ENCODE data around the gene USO1. TPM values are rescaled to one million over a fixed set of nuclear protein-coding genes. Genes with fewer than 3 reads are reported as not detected.

Gene USO1
- total and polyA plus RNA-seq, 9 donors = 50.7 to 91.3 (median 70.8) TPM

- no peaks in the 10 kb centered on the region for H3K36me3 ChIP-seq
- H3K9me3 ChIP-seq = no peaks in the 10 kb centered on the region
- no peak overlapping the region for H3K4me3 ChIP-seq
- 90 to 95% (median 94%) methylated on average over 6 of the region's 6 CpGs for WGBS, 3 donors
- TF ChIP-seq EP300 (IDR thresholded peaks at IDR 0.05) = no peak
- H3K4me1 ChIP-seq (ENCODE audit: insufficient read depth) = no peaks in the 10 kb centered on the region
- no peak for DNase-seq
- H3K27ac ChIP-seq = no peak overlapping the region
- no peaks in the 10 kb centered on the region for H3K27me3 ChIP-seq
- intact Hi-C loops (cut with DNase I) = no loop called here
These were observed 19.0 kb upstream of the USO1 start for GRCh38 chr4:75705198-75705977.

- intact Hi-C loops (cut with DNase I) = no loop called here
- no peaks in the 10 kb centered on the region for H3K9me3 ChIP-seq
- H3K27me3 ChIP-seq = no peaks in the 10 kb centered on the region
- H3K4me3 ChIP-seq = no peak overlapping the region
- no peak overlapping the region for H3K27ac ChIP-seq
- TF ChIP-seq EP300 (IDR thresholded peaks at IDR 0.05) = no peak
- TF ChIP-seq CTCF (IDR thresholded peaks at IDR 0.05) = no peak
- no peak for TF ChIP-seq POLR2A (IDR thresholded peaks at IDR 0.05)
- no peaks in the 10 kb centered on the region for H3K36me3 ChIP-seq
- DNase-seq = no peak
- 88 to 94% (median 91%) methylated on average over 3 of the region's 3 CpGs for WGBS, 3 donors
- H3K4me1 ChIP-seq (ENCODE audit: insufficient read depth) = no peaks in the 10 kb centered on the region
These were observed 16.1 kb upstream of the USO1 start for GRCh38 chr4:75708218-75708691.

- 88 to 93% (median 91%) methylated on average over 4 of the region's 4 CpGs for WGBS, 3 donors
- Histone ChIP-seq H3K4me1 (ENCODE audit: insufficient read depth) (peaks cover 4% of the 10 kb centered on the region), H3K27me3 (no peaks in the 10 kb centered on the region), H3K9me3 (no peaks in the 10 kb centered on the region), H3K36me3 (no peaks in the 10 kb centered on the region), H3K27ac (no peak overlapping the region), H3K4me3 (no peak overlapping the region)
- intact Hi-C loops (cut with DNase I) = no loop called here
- no peak for TF ChIP-seq POLR2A (IDR thresholded peaks at IDR 0.05)
- no peak for TF ChIP-seq CTCF (IDR thresholded peaks at IDR 0.05)
- no peak for TF ChIP-seq EP300 (IDR thresholded peaks at IDR 0.05)
- no peak for DNase-seq
These were observed 14.1 kb upstream of the USO1 start for GRCh38 chr4:75710246-75710645.

GRCh38 chr4:75714011-75714410 lies 10.4 kb upstream of the USO1 start:
- TF ChIP-seq POLR2A (IDR thresholded peaks at IDR 0.05) (no peak), CTCF (IDR thresholded peaks at IDR 0.05) (no peak), EP300 (IDR thresholded peaks at IDR 0.05) (no peak)
- H3K4me1 ChIP-seq (ENCODE audit: insufficient read depth) = peaks cover 7% of the 10 kb centered on the region
- intact Hi-C loops (cut with DNase I) = no loop called here
- no peak for DNase-seq
- H3K4me3 ChIP-seq = no peak overlapping the region
- no peaks in the 10 kb centered on the region for H3K9me3 ChIP-seq
- no peaks in the 10 kb centered on the region for H3K36me3 ChIP-seq
- H3K27ac ChIP-seq = no peak overlapping the region
- H3K27me3 ChIP-seq = no peaks in the 10 kb centered on the region
- 92 to 93% (median 92%) methylated on average over 4 of the region's 4 CpGs for WGBS, 3 donors

- peaks cover 7% of the 10 kb centered on the region for H3K4me1 ChIP-seq (ENCODE audit: insufficient read depth)
- no peak overlapping the region for H3K27ac ChIP-seq
- WGBS, 3 donors = 7 to 19% (median 14%) methylated on average over 1 of the region's 1 CpG
- H3K27me3 ChIP-seq = no peaks in the 10 kb centered on the region
- H3K9me3 ChIP-seq = no peaks in the 10 kb centered on the region
- H3K4me3 ChIP-seq = no peak overlapping the region
- no peaks in the 10 kb centered on the region for H3K36me3 ChIP-seq
- intact Hi-C loops (cut with DNase I) = no loop called here
- TF ChIP-seq POLR2A (IDR thresholded peaks at IDR 0.05) (no peak), CTCF (IDR thresholded peaks at IDR 0.05) (no peak), EP300 (IDR thresholded peaks at IDR 0.05) (no peak)
- DNase-seq = no peak
These were observed 9.7 kb upstream of the USO1 start for GRCh38 chr4:75714704-75715103.
